ENCODE results near the gene KBTBD3.
"Not testable (repeated sequence)": the region's sequence is repeated elsewhere in the genome, so short reads cannot be mapped to it uniquely, and the experiment has no call there.

KBTBD3 gene

GRCh38 chr11:106003094-106003493 lies 74.1 kb downstream of the KBTBD3 start:
- not testable (repeated sequence) for DNase-seq

- DNase-seq, result no peak
Measured at GRCh38 chr11:106001304-106002012, 75.7 kb downstream of the KBTBD3 start.

Data from cortex of kidney (tissue), 1 donor.